HK-2 (cell line): ENCODE results near the gene LZTR1.
"Not testable (repeated sequence)": the region's sequence is repeated elsewhere in the genome, so short reads cannot be mapped to it uniquely, and the experiment has no call there.

ENCODE experiments used
- DNase-seq: peaks from one replicate; pipeline ENCODE4 v3.0.0-alpha.2; 2018; ENCODE audit not compliant: unreplicated experiment

The LZTR1 gene

GRCh38 chr22:20981787-20982562 is at the start of gene LZTR1:
Gene LZTR1 (plus strand): TSS chr22:20982297. CDS start chr22:20982372, 75 bp downstream.
- peak; percentile 77 for DNase-seq

DNA sequence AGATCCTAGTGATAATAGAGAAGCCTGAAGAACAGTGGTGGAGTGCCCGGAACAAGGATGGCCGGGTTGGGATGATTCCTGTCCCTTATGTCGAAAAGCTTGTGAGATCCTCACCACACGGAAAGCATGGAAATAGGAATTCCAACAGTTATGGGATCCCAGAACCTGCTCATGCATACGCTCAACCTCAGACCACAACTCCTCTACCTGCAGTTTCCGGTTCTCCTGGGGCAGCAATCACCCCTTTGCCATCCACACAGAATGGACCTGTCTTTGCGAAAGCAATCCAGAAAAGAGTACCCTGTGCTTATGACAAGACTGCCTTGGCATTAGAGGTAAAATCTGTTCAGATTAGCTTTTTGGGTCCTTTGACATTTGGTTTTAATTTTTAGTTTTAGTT is 48.2 kb upstream of the LZTR1 start:
- DNase-seq = no peak

- not testable (repeated sequence) for DNase-seq
Observed at GRCh38 chr22:20935049-20935448, 47.0 kb upstream of the LZTR1 start.

- not testable (repeated sequence) for DNase-seq
Observed at GRCh38 chr22:20935780-20936539, 46.1 kb upstream of the LZTR1 start.

- DNase-seq = no peak
Observed at GRCh38 chr22:20937031-20937793, 44.9 kb upstream of the LZTR1 start.

- no peak for DNase-seq
Observed at GRCh38 chr22:20937794-20938671, 44.1 kb upstream of the LZTR1 start.

DNA sequence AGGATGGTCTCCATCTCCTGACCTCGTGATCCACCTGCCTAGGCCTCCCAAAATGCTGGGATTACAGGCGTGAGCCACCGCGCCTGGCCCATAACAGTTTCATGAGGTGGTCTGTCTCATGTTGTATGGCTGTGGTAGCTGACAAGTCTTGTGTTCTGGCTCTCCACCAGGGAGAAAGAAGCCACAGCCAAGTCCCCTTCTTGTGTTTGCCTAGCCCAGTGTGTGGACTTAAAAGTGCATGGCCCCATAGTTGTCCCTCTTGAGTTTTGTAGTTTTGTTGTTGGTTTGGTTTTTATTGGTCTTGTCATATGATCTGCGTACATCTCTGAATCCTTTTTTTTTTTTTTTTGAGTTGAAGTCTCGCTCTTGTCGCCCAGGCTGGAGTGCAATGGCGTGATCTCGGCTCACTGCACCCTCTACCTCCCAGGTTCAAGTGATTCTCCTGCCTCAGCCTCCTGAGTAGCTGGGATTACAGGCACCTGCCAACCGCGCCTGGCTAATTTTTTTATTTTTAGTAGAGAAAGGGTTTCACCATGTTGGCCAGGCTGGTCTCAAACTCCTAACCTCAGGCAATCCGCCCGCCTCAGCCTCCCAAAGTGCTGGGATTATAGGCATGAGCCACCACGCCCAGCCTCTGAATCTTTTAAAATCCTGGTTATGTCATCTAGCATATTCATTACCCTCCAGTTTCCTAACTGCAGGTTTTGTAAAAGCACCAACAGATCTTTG is 42.5 kb upstream of the LZTR1 start:
- DNase-seq = not testable (repeated sequence)

GRCh38 chr22:20940186-20940651 is 41.9 kb upstream of the LZTR1 start:
- DNase-seq = no peak

DNA sequence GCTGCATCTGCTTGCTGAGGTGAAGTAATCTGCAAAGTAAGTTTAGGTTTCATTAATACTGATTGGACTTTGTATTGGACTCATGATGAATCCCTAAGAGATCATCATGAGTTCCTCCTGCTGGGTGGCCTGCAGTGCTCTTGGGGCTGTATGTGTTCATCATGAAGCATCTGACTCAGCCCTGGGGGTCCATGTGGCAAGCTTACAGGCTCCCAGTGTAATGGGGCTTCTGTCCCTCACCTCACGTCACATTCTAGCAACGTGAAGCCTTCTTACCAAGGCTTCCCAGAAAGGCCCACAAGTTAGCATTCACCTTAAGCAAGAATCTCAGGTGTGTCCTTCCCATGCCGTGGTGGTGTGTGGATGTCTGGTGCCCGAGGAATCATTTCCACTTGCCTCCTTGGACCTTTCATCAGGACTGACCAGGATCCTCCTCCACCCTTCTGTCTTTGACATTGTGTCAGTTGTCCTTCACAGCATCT is 41.2 kb upstream of the LZTR1 start:
- DNase-seq = no peak

- not testable (repeated sequence) for DNase-seq
Observed at GRCh38 chr22:20942203-20942902, 39.7 kb upstream of the LZTR1 start.

GRCh38 chr22:20943104-20943933 is 38.8 kb upstream of the LZTR1 start:
- no peak for DNase-seq

- no peak for DNase-seq
Observed at GRCh38 chr22:20944042-20944441, 38.1 kb upstream of the LZTR1 start.

- no peak for DNase-seq
Observed at GRCh38 chr22:20945578-20945934, 36.5 kb upstream of the LZTR1 start.

DNA sequence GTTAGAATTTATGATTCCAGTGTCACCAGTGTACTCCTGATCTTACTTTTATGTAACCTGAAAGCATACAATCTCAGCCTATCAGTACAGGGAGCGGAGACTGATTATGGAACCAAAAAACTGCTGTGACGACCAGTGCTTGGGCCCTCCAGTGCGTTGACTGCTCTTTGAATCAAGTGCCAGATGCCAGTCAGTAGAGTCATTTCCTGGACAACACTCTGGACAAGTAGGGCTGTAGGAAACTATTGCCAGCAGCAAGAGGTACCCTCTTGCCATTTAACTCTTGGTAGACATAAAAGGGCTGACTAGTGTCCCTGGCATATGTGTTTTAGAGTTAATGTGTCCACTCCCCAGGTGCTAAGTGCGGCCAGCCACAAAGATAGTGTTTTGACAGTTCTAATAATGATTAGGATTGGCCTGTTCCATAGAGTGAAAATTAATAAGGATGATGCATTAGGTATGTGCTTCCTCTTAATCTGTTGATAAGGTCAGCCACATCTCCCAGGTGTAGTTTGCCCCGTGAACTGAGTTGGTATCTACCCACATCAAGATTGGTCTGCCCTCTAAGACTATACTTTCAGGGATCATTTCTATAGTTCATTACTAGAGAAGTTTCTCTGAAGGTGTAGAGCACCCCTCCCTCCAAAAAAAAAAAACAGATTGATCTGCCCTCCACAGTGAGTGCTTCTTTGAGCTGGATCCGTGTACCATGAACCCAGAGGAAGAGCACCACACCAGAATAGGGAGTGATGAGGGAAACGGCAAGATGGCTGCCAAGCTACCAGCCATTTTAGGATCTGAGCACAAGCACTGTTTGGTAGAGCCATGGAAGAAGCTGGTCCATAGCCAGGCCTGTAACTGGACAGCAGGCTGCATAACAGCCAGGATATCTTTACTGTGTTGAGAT is 35.8 kb upstream of the LZTR1 start:
- no peak for DNase-seq

GRCh38 chr22:20946991-20947390 is 35.1 kb upstream of the LZTR1 start:
- DNase-seq = no peak

DNA sequence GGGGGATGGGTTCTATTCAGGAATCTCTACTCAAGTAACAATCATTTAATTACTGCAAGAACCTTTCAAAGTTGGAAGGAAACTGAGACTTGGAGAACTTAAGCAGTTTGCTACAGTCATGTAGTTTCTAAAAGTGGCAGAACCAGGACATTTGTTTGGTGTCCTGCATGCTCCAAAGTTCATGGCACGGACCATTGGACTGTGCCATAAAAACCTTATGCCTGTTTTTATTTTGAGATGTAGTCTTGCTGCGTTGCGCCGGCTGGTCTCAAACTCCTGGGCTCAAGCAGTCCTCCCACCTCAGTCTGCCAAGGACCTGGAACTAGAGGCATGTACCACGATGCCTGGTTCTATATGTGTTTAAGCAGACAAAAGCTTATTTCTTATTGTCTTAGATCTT is 33.6 kb upstream of the LZTR1 start:
- no peak for DNase-seq

- no peak for DNase-seq
Observed at GRCh38 chr22:20948989-20949388, 33.1 kb upstream of the LZTR1 start.

- DNase-seq = no peak
Observed at GRCh38 chr22:20949698-20950183, 32.4 kb upstream of the LZTR1 start.
